Retina (tissue), 1 donor: ENCODE results near the gene HOXA2.

Source experiments
- DNase-seq: peaks from one replicate; pipeline ENCODE4 v3.0.0-alpha.2; 2016

The HOXA2 gene

DNA sequence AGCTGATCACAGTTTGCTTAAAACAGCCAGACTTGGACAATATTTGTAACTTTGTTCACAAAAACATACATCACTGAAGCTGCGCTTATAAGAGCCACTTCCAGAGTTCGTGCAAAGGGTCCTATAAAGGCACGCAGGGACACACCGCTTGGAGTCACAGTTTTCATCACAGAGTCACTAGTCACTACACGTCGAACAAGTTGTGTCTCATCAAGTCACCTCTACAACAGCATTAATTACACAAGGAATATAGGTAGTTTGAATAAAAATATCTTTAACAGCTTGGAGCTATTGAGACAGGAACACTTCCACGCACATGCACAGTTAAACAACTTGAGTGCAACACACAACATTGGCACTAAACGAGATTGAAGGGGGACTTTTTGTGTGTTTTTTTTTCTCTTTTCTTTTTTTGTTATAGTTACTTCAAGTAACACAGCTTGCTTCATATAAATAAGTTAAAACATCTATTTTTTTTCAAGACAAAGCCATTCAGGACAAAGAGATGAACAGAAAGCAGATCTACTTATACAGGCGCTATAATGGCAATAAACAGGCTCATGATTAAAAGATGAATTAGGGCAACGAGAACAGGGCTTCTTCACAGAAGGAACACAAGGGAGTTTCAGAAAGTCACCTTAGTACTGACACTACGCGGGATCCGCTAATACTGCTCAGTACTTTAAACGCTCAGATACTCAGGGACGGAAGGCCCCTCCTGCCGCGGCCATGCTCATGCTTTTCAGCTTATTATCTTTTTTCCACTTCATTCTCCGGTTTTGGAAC lies 38.8 kb upstream of the HOXA2 start:
- no peak for DNase-seq

- DNase-seq, result no peak
Observed at GRCh38 chr7:27140126-27140857, 37.8 kb upstream of the HOXA2 start.

GRCh38 chr7:27139334-27140125 lies 37.0 kb upstream of the HOXA2 start:
- DNase-seq, result peak; percentile 63

DNA sequence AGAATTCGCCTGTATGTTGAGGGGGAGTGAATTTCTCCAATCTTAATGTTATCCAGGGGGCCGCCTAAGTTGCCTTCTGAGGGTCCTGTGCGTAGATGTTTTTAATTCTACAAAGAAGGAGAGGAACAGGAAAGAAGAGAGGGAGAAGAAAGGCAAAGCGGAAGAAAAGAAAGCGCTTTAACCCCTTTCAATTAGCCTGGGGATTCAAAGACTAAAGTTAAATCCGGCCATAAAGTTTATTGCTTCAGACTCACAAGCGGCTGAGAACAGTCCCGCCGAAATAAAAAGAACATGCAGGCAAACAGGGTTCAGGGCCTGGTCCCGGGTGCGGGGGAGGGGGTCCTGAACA lies 36.5 kb upstream of the HOXA2 start:
- DNase-seq, result peak; percentile 60

- no peak for DNase-seq
Observed at GRCh38 chr7:27138472-27138871, 36.0 kb upstream of the HOXA2 start.

DNA sequence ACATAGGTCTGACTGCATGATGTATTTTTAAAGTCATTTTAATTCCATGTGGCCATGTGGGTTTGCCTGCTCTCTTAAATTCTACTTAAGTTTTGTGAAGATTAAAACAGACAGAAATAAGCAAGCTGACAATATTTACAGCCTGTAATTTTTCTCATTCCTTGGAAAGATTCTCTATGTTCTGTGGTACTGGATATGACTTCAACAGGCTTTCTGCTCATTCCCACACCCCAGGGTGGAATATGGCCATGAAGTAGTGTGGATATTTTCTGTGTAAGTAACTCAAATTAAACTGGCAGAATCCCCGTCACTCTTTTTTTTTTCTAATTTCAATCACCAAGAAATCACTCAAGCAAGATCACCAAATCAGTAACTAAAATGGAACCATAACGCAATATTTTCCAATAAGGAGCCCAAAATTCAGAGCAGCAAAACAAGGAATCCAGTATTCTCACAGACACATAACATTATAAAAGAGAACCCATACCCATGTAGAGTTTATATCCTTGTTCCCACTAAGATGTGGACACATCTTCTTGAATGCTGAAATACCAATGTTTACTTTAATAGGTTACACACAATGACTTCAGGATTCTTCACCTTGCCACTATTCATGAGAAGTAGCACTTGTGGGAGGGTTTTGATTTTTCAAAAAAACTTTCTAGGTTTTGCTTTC lies 35.3 kb upstream of the HOXA2 start:
- DNase-seq, result no peak

- no peak for DNase-seq
Observed at GRCh38 chr7:27134392-27134791, 31.9 kb upstream of the HOXA2 start.

DNA sequence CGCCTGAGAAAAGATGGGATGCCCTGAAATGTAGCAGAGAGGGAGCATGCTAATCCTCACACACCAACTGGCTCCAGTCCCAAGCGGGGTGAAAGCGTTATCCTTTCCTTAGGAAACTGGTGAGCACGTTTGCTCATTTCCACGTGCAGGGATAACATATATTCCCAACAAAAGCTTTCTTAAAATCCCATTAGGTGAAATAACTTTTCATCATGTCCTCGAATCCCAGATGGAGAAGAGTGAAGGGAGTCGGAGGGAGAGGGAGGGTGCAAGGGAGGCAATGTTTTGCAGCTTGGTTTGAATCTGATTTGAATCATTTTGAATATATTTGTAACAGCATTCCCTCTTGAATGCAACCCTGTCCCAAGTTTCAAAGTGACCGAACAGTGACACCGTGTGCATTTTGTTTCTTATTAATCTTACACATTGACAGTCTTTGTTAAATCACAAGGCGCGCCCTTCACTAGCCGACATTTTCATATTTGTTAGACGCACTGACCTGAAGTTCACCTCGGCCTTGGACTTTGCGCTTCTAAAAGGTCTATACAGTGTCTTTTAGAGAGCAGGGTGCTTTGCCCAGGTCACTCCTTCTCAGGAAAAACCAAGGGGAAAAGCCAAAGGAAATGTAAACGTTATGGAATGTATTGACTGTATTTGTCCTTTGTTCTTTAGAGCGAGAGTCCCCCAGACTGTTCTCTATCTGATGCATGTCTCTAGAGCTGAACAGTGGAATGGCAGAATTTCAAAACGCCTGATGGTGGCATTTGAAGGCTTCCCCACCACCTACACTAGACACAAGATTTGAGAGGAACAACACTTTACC lies 31.1 kb upstream of the HOXA2 start:
- no peak for DNase-seq

GRCh38 chr7:27132978-27133377 lies 30.5 kb upstream of the HOXA2 start:
- no peak for DNase-seq

DNA sequence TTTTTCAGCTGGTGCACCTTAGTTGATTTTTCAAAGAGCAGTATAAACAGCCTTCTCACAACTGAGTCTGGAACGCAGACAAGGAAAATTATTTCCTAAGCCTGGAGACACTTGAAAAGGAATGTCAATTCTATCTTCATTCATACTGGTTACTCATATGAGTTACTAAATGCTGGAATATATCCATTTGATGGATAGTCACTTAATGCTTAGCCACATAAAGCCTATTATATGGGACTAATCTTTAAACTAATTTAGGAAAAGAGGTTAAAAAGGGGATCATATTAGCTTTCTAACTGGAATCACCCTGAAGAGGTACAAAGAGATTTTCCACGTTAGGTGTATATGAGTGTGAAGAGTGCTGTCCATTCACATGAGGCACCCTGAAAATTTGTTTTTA lies 29.7 kb upstream of the HOXA2 start:
- no peak for DNase-seq

DNA sequence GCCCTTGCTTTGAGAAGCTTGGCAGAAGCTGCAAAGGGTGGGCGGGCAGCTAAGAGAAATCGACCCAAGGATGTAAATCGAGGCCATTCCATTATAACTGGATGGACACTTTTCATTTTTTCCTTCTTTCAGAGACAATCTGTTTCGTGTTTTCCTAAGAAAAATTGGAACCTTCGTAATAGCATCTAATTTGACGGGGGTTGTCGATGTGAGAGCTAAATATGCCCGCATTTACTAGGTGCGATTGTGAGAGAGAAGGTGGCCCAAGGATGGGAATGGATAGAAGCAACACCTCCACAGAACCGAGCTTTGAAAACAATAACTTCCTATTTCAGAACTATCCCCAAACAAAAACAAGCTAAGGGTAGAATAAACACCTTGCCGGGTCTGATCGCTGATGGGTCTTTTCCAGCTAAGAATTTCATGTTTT lies 28.9 kb upstream of the HOXA2 start:
- no peak for DNase-seq

DNA sequence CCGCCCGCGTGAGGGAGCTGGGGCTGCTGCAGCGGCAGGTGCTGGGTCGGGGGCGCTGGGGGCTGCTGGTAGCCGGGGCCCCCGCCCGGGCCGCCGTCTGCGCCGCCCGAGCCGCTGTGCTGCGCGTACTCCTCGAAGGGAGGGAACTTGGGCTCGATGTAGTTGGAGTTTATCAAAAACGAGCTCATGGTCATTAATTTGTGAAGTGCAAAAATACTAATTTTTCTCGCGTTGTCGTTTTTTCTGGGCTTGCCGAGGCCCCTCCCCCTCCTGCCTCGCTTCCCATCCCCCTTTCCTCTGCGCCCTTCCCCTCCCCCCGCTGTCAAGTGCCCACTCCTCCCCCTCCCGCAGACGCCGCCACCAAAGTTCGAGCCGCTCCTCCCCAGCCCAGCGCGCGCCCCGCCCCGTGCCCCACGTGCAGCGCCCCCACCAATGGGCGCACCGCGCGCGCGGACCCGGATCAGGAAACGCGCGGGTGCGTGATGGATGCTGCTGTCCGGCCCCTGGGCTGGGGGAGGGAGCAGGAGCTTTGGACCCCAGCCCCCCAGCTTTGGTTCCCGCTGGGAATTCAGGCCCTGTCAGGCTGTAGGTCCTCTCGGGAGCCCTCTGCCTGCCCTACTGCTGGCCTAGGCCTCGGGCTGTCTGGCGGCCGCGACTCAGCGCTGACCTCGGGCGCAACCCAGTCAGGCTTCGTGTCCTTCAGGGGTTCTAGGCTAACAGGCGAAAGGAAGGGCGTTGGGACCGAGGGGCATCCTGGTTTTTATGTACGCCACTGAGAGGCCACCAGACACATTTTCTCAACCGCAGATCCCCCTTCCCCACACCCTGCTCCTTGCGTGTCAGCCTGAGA lies 28.3 kb upstream of the HOXA2 start, which contains the start of gene HOXA4:
Gene HOXA4, minus strand, starts transcription at position 218 of the 850 bp plus-strand sequence. Its CDS starts 24 bp downstream, at position 194.
- DNase-seq, result peak; percentile 84

DNA sequence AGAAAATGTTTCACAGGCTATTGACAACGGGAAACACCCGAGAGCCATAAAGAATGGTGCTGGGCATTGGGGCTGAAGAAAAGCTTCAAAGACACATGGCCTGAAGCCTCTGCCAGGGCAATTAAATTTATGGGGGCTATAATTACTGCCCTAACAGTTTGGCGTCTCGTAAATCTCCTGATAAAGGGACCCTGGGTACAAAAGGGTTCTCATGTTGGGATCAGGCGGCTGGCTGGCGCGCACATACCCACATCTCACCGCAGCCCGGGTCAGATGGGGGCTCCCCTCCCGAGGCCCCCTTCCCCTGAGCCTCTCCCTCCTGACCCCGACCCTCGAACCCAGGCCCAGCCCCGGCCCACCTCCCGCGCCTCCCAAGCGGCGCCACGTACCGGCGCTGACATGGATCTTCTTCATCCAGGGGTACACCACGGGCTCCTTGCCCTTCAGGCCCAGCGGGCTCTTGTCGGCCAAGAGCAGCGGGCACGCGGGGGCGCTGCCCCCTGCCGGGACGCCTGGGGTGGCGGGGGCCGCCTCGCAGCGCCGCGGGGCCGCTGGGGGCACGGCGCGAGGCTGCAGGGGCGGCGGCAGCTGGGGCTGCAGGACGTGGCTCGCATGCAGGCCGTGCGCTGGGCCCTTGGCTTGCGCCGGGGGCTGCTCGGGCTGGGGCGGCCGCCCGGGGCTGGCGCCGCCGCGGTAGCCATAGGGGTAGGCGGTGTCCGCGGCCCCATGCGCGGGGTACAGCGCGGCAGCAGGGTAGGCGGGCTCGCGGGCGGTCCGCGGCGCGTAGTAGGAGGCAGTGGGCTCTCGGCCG lies 27.5 kb upstream of the HOXA2 start:
- no peak for DNase-seq

DNA sequence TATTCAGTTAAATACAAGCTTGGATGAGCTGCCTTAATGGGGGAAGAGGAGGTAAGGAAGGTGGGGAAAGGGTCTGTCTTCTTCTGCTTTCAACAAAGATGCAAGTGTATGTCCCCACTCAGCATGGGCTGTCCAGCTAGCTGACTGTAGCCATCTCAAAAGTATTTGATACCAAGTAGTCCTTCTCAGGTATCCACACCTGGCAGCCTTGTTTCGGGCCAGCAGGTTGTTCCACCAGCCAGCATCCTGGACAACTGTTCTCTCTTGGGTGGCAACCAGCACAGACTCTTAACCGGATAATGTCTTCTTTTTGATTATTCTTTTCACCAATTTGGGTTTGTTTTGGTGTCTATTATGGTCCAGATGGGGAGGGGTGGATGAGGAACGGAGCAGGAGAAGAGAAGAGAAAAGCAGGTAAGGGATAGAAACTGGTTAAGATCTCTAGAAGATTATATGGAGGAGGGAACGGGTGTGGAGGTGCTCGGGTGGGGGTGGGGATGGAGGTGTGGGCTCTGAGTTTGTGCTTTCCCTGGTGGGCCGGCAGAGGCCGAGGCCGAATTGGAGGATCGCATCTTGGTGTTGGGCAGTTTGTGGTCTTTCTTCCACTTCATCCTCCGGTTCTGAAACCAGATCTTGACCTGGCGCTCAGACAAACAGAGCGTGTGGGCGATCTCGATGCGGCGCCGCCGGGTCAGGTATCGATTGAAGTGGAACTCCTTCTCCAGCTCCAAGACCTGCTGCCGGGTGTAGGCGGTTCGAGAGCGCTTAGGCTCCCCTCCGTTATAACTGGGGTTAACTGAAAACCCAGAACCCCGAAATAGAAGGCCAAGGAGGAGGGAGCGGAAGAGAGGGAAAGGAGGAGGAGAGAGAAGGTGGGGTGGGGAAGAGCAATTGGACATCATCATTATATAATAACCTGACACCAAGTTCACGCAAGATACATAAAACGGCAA lies 26.6 kb upstream of the HOXA2 start:
- DNase-seq, result no peak

- no peak for DNase-seq
Observed at GRCh38 chr7:27128034-27128433, 25.6 kb upstream of the HOXA2 start.

DNA sequence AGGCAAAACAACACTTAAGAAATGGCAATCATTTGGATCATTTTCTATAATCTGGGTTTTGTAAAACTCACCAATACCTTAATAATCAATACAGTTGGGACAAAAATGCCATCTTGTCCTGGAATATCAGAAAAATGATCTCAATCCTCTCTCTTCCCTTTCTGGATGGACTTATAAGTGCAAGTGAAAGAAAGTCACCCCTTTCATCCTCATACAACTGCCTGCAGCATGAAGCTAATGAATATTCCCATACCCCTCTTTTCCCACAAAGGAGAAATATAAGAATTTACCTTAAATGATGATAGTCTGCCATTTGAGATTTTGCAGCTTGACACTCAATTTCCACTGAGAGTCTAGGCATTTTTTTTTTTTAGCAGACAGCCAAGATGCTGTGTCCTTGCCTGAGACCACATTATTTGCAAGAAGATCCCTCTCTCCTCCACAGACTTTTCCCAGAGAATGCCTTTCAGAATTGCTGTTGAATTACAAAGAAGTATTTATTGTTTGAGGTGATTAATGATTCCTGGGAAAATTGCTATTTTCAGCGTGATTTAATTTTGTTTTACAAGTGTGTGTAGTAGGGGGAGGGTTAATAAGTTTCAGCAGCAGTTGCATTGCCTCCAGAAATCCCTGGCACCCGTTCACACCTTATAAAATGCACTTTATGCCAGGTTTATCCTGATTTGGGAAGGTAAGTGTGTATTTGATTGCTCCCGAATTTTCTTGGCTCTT lies 24.3 kb upstream of the HOXA2 start:
- no peak for DNase-seq

DNA sequence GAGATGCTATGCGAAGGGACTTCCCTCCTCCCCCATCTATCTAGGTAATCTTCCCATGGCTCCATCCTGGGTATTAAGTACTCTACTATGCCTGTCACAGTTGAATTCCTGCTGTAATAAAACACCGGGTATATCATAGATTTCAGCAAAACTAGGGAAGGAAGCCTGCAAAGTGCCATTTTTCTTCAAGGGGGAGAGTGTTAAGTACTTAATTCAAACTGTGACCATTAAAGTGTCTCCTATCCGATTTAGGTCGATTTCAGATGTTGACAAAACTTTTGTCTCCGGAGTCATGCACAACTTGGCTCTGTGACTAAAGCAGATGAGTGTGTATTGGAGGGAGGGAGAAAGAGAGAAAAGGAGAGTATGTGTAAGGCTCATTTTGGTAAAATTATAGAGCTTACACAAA lies 23.5 kb upstream of the HOXA2 start:
- no peak for DNase-seq
